ENCODE data around the gene ADAMTSL4.

The ADAMTSL4 gene

DNA sequence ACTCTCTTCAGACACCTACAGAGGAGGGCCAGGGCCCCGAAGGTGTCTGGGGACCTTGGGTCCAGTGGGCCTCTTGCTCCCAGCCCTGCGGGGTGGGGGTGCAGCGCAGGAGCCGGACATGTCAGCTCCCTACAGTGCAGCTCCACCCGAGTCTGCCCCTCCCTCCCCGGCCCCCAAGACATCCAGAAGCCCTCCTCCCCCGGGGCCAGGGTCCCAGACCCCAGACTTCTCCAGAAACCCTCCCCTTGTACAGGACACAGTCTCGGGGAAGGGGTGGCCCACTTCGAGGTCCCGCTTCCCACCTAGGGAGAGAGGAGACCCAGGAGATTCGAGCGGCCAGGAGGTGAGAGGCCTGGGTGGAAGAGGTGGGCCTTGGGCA is 3.7 kb downstream of the ADAMTSL4 start:
- Histone ChIP-seq H3K4me2 (ENCODE audit: low read depth, low read length) (no peak overlapping the region), H3K27me3 (replicated peaks; ENCODE audit: insufficient read depth, low read length) (peaks cover 32% of the 10 kb centered on the region), H3K36me3 (replicated peaks; ENCODE audit: insufficient read depth, low read length) (no peaks in the 10 kb centered on the region), H3K9me2 (replicated peaks; ENCODE audit: insufficient read depth, low read length) (no peaks in the 10 kb centered on the region), H3K4me1 (ENCODE audit: low read length) (0 out of 2 replicates have a peak, but pooled peaks cover 2% of the 10 kb centered on the region), H3K79me2 (ENCODE audit: low read length) (no peaks in the 10 kb centered on the region), H4K20me1 (ENCODE audit: insufficient read depth, low read length) (no peaks in the 10 kb centered on the region), H2AFZ (ENCODE audit: low read length) (no peak overlapping the region), H3K27ac (ENCODE audit: low read length) (no peak overlapping the region), H3K9ac (ENCODE audit: low read length) (no peak overlapping the region), H3F3A (ENCODE audit: insufficient read depth, low read length) (no peaks in the 10 kb centered on the region), H3K9me3 (replicated peaks; ENCODE audit: insufficient read depth, low read length) (no peaks in the 10 kb centered on the region), H3K4me3 (ENCODE audit: low read length) (no peak overlapping the region)
- TF ChIP-seq EZH2 (optimal IDR thresholded peaks at IDR 0.05; ENCODE audit: low read depth, low read length) (no peak), EZH2phosphoT487 (IDR thresholded peaks at IDR 0.05; ENCODE audit: low read length) (no peak)
- TF ChIP-seq, protein P1, sequence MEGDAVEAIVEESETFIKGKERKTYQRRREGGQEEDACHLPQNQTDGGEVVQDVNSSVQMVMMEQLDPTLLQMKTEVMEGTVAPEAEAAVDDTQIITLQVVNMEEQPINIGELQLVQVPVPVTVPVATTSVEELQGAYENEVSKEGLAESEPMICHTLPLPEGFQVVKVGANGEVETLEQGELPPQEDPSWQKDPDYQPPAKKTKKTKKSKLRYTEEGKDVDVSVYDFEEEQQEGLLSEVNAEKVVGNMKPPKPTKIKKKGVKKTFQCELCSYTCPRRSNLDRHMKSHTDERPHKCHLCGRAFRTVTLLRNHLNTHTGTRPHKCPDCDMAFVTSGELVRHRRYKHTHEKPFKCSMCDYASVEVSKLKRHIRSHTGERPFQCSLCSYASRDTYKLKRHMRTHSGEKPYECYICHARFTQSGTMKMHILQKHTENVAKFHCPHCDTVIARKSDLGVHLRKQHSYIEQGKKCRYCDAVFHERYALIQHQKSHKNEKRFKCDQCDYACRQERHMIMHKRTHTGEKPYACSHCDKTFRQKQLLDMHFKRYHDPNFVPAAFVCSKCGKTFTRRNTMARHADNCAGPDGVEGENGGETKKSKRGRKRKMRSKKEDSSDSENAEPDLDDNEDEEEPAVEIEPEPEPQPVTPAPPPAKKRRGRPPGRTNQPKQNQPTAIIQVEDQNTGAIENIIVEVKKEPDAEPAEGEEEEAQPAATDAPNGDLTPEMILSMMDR (IDR thresholded peaks at IDR 0.05; ENCODE audit: low read length), result no peak
- DNase-seq, result no peak

DNA sequence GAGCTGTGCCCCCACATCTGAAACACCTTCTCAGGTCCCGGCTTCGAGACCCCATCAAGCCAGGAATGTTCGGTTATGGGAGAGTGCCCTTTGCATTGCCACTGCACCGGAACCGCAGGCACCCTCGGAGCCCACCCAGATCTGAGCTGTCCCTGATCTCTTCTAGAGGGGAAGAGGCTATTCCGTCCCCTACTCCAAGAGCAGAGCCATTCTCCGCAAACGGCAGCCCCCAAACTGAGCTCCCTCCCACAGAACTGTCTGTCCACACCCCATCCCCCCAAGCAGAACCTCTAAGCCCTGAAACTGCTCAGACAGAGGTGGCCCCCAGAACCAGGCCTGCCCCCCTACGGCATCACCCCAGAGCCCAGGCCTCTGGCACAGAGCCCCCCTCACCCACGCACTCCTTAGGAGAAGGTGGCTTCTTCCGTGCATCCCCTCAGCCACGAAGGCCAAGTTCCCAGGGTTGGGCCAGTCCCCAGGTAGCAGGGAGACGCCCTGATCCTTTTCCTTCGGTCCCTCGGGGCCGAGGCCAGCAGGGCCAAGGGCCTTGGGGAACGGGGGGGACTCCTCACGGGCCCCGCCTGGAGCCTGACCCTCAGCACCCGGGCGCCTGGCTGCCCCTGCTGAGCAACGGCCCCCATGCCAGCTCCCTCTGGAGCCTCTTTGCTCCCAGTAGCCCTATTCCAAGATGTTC is 4.3 kb downstream of the ADAMTSL4 start:
- H4K20me1 ChIP-seq (ENCODE audit: insufficient read depth, low read length), result no peaks in the 10 kb centered on the region
- peaks cover 32% of the 10 kb centered on the region for H3K27me3 ChIP-seq (replicated peaks; ENCODE audit: insufficient read depth, low read length)
- no peak overlapping the region for H3K4me3 ChIP-seq (ENCODE audit: low read length)
- TF ChIP-seq EZH2 (optimal IDR thresholded peaks at IDR 0.05; ENCODE audit: low read depth, low read length), result no peak
- no peak for TF ChIP-seq EZH2phosphoT487 (IDR thresholded peaks at IDR 0.05; ENCODE audit: low read length)
- TF ChIP-seq, protein P1 (IDR thresholded peaks at IDR 0.05; ENCODE audit: low read length), result no peak
- H3K27ac ChIP-seq (ENCODE audit: low read length), result no peak overlapping the region
- H3K4me2 ChIP-seq (ENCODE audit: low read depth, low read length), result no peak overlapping the region
- no peaks in the 10 kb centered on the region for H3F3A ChIP-seq (ENCODE audit: insufficient read depth, low read length)
- no peak overlapping the region for H3K9ac ChIP-seq (ENCODE audit: low read length)
- no peaks in the 10 kb centered on the region for H3K4me1 ChIP-seq (ENCODE audit: low read length)
- no peak overlapping the region for H2AFZ ChIP-seq (ENCODE audit: low read length)
- DNase-seq, result no peak
- no peaks in the 10 kb centered on the region for H3K79me2 ChIP-seq (ENCODE audit: low read length)
- no peaks in the 10 kb centered on the region for H3K9me2 ChIP-seq (replicated peaks; ENCODE audit: insufficient read depth, low read length)
- H3K9me3 ChIP-seq (replicated peaks; ENCODE audit: insufficient read depth, low read length), result no peaks in the 10 kb centered on the region
- no peaks in the 10 kb centered on the region for H3K36me3 ChIP-seq (replicated peaks; ENCODE audit: insufficient read depth, low read length)

DNA sequence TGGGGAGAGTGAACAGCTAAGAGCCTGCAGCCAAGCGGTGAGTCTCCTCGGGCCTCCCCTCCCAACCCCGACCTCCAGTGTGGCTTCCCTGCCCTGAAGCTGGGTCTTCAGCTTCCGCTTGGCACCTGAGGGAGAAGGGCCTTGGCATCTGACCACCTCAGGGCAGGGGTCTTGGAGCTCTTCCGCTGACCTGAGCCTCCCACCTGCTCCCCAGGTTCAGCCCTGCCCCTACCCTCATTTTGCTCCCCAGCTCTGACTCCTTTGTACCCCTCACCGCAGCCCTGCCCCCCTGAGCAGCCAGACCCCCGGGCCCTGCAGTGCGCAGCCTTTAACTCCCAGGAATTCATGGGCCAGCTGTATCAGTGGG is 4.9 kb downstream of the ADAMTSL4 start:
- peaks cover 32% of the 10 kb centered on the region for H3K27me3 ChIP-seq (replicated peaks; ENCODE audit: insufficient read depth, low read length)
- H3K9me3 ChIP-seq (replicated peaks; ENCODE audit: insufficient read depth, low read length), result no peaks in the 10 kb centered on the region
- H3K4me1 ChIP-seq (ENCODE audit: low read length), result no peaks in the 10 kb centered on the region
- DNase-seq, result no peak
- H3F3A ChIP-seq (ENCODE audit: insufficient read depth, low read length), result no peaks in the 10 kb centered on the region
- H3K9me2 ChIP-seq (replicated peaks; ENCODE audit: insufficient read depth, low read length), result no peaks in the 10 kb centered on the region
- H3K4me3 ChIP-seq (ENCODE audit: low read length), result no peak overlapping the region
- TF ChIP-seq EZH2 (optimal IDR thresholded peaks at IDR 0.05; ENCODE audit: low read depth, low read length) (no peak), EZH2phosphoT487 (IDR thresholded peaks at IDR 0.05; ENCODE audit: low read length) (no peak)
- TF ChIP-seq, protein P1 (IDR thresholded peaks at IDR 0.05; ENCODE audit: low read length), result no peak
- H4K20me1 ChIP-seq (ENCODE audit: insufficient read depth, low read length), result no peaks in the 10 kb centered on the region
- no peak overlapping the region for H3K4me2 ChIP-seq (ENCODE audit: low read depth, low read length)
- no peak overlapping the region for H3K9ac ChIP-seq (ENCODE audit: low read length)
- H3K27ac ChIP-seq (ENCODE audit: low read length), result no peak overlapping the region
- H3K36me3 ChIP-seq (replicated peaks; ENCODE audit: insufficient read depth, low read length), result no peaks in the 10 kb centered on the region
- no peaks in the 10 kb centered on the region for H3K79me2 ChIP-seq (ENCODE audit: low read length)
- no peak overlapping the region for H2AFZ ChIP-seq (ENCODE audit: low read length)

All from MM.1S (cell line).